Measurements from ENCODE around the gene GPATCH2L.

Gene GPATCH2L

DNA sequence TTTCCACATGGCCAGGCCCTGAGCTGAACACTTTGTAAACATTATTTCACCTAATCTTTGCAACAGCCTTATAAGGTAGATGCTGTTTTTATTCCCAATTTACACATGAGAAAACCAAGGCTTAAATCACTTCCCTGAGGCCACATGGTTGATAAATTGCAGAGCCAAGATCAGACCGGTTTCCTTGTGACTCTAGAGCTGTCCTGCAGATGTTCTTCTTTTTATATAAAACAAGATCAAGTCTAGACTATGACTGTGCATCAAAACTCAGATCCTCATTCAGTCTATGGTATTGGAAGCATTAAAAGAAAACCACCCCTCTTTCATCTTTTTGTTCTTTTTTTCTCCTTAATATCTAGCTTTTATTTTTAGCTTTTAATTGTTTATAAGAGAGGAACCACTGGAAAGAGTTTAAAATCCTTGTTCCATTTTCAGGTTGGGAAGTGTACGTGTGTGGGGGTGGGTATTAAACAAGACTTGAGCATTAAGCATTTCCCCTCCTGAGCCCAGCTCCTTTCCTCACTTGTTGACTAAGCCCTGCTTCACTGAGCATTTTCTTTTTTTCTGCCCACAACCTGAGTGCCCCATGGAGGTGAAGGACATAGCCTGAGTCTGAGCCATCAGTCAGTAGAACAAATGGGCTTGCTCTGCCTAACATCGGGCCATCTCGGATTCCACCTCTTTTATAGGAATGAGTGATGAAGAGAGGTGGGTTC, 45.4 kb downstream of the GPATCH2L start:
- TF ChIP-seq, protein P1, sequence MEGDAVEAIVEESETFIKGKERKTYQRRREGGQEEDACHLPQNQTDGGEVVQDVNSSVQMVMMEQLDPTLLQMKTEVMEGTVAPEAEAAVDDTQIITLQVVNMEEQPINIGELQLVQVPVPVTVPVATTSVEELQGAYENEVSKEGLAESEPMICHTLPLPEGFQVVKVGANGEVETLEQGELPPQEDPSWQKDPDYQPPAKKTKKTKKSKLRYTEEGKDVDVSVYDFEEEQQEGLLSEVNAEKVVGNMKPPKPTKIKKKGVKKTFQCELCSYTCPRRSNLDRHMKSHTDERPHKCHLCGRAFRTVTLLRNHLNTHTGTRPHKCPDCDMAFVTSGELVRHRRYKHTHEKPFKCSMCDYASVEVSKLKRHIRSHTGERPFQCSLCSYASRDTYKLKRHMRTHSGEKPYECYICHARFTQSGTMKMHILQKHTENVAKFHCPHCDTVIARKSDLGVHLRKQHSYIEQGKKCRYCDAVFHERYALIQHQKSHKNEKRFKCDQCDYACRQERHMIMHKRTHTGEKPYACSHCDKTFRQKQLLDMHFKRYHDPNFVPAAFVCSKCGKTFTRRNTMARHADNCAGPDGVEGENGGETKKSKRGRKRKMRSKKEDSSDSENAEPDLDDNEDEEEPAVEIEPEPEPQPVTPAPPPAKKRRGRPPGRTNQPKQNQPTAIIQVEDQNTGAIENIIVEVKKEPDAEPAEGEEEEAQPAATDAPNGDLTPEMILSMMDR (IDR thresholded peaks at IDR 0.05; ENCODE audit: control insufficient read depth, extremely low read depth, insufficient read depth): no peak
- no peak overlapping the region for H3K4me3 ChIP-seq (ENCODE audit: low read depth, low read length)
- no peak for DNase-seq (ENCODE audit: low read depth)

DNA sequence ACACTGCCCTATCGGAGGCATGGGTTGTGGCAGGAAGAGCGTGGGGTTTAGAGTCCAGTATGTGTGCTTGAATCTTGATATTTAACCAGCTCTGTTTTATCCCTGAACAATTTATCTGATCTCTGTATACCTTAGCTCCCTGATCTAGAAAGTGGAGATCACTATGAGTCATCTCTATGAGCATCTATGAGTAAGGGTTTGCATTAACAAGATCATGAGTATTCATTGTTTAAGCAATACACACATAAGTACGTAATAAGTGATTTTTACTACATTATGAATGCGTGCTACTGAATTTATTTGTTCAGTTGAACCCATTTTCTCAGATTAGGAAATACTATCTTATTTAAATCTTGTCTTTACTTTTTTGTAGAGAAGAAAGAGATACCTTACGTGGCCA, 49.4 kb downstream of the GPATCH2L start:
- H3K4me3 ChIP-seq (ENCODE audit: low read depth, low read length): no peak overlapping the region
- no peak for DNase-seq (ENCODE audit: low read depth)
- TF ChIP-seq, protein P1 (IDR thresholded peaks at IDR 0.05; ENCODE audit: control insufficient read depth, extremely low read depth, insufficient read depth): no peak

DNA sequence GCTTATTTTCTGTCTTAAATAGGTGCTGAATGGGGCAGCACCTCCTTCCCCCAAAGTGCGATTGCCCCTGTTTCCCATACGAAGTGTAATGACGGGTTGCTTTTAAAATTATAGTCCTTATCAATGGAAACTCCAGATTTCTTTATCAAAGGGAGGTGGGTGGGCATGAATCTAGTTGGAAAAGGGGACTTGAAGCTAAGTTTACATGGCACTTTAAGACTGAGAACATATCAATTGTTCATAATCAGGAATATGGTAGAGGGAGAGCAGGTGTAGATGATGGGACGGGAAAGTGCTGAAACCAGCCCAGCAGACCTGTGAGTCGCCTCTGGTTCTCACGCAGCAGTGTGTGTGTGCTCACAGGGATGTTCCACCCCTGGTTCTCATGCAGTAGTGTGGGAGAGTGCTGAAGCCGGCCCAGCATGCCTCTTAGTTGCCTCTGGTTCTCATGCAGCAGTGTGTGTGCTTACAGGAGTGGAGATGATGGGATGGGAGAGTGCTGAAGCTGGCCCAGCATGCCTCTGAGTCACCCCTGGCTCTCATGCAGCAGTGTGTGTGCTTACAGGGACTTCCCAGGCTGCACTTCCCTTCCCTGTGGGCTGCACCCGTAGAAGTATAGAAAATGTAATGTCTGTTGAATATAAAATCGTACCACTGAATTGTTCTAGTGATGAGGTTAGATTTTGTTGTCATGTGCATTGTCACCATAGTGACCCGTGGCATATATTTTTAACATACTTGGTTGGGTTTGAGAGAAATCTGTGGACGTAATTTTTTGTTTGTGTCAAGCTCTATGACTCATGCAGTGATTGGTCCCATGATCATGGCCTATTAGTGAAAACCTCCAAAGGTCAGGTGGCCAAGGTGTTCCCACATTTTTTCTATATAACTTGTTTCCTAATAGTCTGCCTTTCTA, 51.6 kb downstream of the GPATCH2L start:
- DNase-seq (ENCODE audit: low read depth): no peak
- TF ChIP-seq, protein P1 (IDR thresholded peaks at IDR 0.05; ENCODE audit: control insufficient read depth, extremely low read depth, insufficient read depth): no peak
- no peak overlapping the region for H3K4me3 ChIP-seq (ENCODE audit: low read depth, low read length)

DNA sequence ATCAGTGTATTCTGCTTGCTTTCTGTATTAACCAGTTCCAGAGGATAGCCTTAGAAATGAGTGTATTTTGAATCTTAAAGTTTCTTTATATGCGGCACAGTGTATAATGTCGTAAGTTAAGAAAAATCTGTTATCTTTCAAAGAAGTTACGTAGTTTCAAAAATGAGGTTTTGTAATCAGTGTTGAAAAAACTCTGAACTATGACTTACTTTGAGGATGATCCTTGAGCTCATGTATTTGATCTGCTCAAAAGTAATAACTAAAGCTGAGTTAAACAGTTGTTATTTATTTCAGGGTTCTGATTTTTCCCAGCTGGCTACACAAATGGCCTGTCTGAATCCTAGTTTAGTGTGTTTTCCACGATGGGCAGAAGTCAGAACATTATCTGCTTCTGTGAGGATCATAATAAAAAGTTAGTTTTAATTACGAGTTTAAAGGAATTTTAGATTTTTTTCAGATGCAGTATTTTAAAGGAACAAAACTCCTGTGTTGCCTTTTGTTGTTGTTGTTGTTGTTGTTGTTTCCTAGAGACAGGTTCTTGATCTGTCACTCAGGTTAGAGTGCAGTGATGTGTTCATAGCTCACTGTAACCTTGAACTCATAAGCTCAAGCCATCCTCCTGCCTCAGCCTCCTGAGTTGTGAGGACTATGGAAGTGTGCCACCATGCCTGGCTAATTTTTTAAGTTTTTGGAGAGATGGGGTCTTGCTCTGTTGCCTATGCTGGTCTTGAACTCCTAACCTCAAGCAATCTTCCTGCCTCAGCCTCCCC, 52.9 kb downstream of the GPATCH2L start:
- TF ChIP-seq, protein P1 (IDR thresholded peaks at IDR 0.05; ENCODE audit: control insufficient read depth, extremely low read depth, insufficient read depth): no peak
- DNase-seq (ENCODE audit: low read depth): no peak
- no peak overlapping the region for H3K4me3 ChIP-seq (ENCODE audit: low read depth, low read length)

DNA sequence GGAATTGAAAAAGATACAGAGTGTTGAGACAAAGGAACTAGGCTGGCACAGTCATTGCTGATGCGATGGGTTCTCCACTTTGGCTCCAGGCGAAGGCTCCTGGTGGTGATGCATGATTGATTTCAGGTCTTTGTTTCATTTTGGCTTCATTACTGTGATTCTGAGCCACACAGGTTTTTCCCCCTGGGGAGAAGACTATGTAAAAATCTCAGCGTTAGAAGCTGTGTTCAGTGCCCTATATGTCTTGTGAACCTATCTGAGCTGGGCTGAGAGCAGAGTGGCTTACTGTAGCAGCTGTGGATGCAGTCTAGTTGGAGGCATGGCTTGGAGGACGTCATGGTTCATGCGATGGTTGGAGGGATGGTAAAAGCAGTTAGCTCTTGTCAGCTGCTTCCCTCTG, 54.0 kb downstream of the GPATCH2L start:
- H3K4me3 ChIP-seq (ENCODE audit: low read depth, low read length): no peak overlapping the region
- TF ChIP-seq, protein P1 (IDR thresholded peaks at IDR 0.05; ENCODE audit: control insufficient read depth, extremely low read depth, insufficient read depth): no peak
- no peak for DNase-seq (ENCODE audit: low read depth)

DNA sequence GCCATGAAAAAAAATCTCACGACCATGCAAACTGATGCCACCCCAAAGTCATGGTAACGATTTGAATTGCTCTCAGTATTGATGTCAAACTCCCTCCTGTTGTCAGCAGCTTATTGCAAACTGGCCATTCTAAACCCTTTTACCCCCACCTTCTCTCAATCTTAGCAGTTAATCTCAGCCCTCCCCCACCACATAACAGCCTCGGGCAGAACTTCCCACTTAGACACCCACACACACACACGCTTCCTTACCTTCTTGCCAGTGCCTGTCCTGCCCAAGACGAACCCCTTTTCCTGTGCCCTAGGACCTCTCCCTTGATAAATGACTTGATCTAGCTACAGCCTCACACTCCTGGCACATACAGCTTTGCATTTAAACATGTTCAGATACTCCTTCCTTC, 56.6 kb downstream of the GPATCH2L start:
- H3K4me3 ChIP-seq (ENCODE audit: low read depth, low read length): no peak overlapping the region
- DNase-seq (ENCODE audit: low read depth): no peak
- TF ChIP-seq, protein P1 (IDR thresholded peaks at IDR 0.05; ENCODE audit: control insufficient read depth, extremely low read depth, insufficient read depth): no peak

All from LNCaP clone FGC (cell line).